Vagina (tissue), 2 donors: ENCODE results near the gene FBXL22. TPM values are rescaled to one million over a fixed set of nuclear protein-coding genes. Genes with fewer than 3 reads are reported as not detected.

Experiments
- DNase-seq, 2 donors: peaks; one replicate each; pipeline ENCODE4 v3.0.0-alpha.2; 2017; ENCODE audit errors: extremely low spot score in 2 of 2
- H3K27ac ChIP-seq: fragments of 200-600 bp; sonication (generic); one replicate; pipeline ENCODE4 v1.5.1; 2019
- H3K27me3 ChIP-seq: fragments of 200-600 bp; sonication (generic); one replicate; pipeline ENCODE4 v1.5.1; 2019
- H3K36me3 ChIP-seq, 2 donors: fragments of 200-600 bp; sonication (generic); one replicate each; pipeline ENCODE4 v1.5.1; 2017 to 2019
- H3K4me1 ChIP-seq: fragments of 200-600 bp; sonication (generic); one replicate; pipeline ENCODE4 v1.5.1; 2019
- H3K4me3 ChIP-seq, 2 donors: fragments of 200-600 bp; sonication (generic); 1 replicate in 1 of 2; 2 replicates in 1 of 2; pipeline ENCODE4 v1.5.1; 2016 to 2019
- H3K9me3 ChIP-seq: fragments of 200-600 bp; sonication (generic); one replicate; pipeline ENCODE4 v1.5.1; 2019
- POLR2A ChIP-seq, 2 donors: fragments of 450-650 bp; IDR thresholded peaks; one replicate each; pipeline ENCODE4 v1.6.1; 2017; ENCODE audit warnings: antibody characterized with exemption in 2 of 2, mild to moderate bottlenecking in 2 of 2, moderate library complexity in 2 of 2
- POLR2AphosphoS5 ChIP-seq, 2 donors: sonication (generic); formaldehyde crosslinking; IDR thresholded peaks; one replicate each; pipeline ENCODE4 v1.9.0; 2017; ENCODE audit warnings: antibody characterized with exemption in 2 of 2, mild to moderate bottlenecking in 2 of 2, low read depth in 1 of 2; ENCODE audit not compliant: insufficient read depth in 1 of 2
- intact Hi-C: fragments of 100-400 bp; cut with DNase I; formaldehyde crosslinking; loops from one replicate; pipeline ENCODE4 v1.15.1; 2023
- total RNA-seq: library from RNA; depleted of rRNA; stranded (reverse); fragments of >200 nt; gene quantifications from one replicate; pipeline ENCODE4 v1.2.3, GENCODE V29; 2016
- TF ChIP-seq, protein P1 (sequence below), 3 experiments: fragments of 450-650 bp in 2 of 3; fragments of 200-600 bp in 1 of 3; sonication (generic) in 1 of 3; IDR thresholded peaks; one replicate each; pipeline ENCODE4 v1.5.1; 2017 to 2019; ENCODE audit warnings: antibody characterized with exemption in 3 of 3, mild to moderate bottlenecking in 2 of 3, moderate library complexity in 2 of 3

FBXL22 gene
- total RNA-seq, 1 donor from 2014 or later: 10.1 TPM

DNA sequence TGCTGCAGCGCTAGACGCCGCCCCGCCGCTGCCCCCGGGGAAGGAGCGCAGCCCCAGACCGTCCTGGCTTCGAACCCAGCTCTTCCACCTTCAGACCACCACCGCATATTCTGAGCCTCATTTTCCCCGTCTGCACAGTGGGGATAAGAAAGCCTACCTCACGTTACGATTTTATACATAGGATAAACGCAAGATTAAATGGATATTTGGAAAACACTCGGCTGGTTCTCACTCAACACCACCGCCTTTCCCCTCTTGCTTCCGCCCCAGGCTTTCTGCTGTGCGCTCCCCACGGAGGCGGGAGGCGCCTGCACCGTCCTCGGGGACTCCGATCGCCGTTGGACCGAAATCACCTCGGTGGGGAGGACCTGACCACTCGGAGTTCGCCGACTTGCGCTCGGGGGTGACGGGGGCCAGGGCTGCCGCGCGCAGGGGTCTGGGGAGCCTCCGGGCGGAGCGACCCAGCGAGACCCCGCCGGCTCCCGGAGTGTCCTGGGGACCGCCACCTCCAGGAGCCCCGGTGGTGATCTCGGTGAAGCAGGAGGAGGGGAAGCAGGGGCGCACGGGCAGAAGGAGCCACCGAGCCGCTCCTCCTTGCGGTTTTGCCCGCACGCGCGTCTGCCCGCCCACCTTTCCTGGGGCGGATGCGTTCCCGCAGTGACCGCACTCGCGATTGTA lies 4.0 kb downstream of the FBXL22 start:
- no peaks in the 10 kb centered on the region for H3K36me3 ChIP-seq
- H3K27me3 ChIP-seq: no peaks in the 10 kb centered on the region
- peak overlapping the region; percentile 80 to 89 for H3K4me3 ChIP-seq
- intact Hi-C loops: loop anchor here (10.0 kb wide), 1 partner anchor 116 kb away; no protein-coding TSS in a partner anchor
- DNase-seq: no peak
- H3K4me1 ChIP-seq: peaks cover 64% of the 10 kb centered on the region
- H3K27ac ChIP-seq: peak overlapping the region; percentile 77
- no peaks in the 10 kb centered on the region for H3K9me3 ChIP-seq
- peak in 1 of 2 donors; percentile 38 for TF ChIP-seq POLR2AphosphoS5 (IDR thresholded peaks at IDR 0.05; ENCODE audit: insufficient read depth in 1 of 2, low read depth in 1 of 2)
- no peak for TF ChIP-seq POLR2A (IDR thresholded peaks at IDR 0.05)
- TF ChIP-seq, protein P1, sequence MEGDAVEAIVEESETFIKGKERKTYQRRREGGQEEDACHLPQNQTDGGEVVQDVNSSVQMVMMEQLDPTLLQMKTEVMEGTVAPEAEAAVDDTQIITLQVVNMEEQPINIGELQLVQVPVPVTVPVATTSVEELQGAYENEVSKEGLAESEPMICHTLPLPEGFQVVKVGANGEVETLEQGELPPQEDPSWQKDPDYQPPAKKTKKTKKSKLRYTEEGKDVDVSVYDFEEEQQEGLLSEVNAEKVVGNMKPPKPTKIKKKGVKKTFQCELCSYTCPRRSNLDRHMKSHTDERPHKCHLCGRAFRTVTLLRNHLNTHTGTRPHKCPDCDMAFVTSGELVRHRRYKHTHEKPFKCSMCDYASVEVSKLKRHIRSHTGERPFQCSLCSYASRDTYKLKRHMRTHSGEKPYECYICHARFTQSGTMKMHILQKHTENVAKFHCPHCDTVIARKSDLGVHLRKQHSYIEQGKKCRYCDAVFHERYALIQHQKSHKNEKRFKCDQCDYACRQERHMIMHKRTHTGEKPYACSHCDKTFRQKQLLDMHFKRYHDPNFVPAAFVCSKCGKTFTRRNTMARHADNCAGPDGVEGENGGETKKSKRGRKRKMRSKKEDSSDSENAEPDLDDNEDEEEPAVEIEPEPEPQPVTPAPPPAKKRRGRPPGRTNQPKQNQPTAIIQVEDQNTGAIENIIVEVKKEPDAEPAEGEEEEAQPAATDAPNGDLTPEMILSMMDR (IDR thresholded peaks at IDR 0.05): peak in 1 of 3 experiments; percentile 4

DNA sequence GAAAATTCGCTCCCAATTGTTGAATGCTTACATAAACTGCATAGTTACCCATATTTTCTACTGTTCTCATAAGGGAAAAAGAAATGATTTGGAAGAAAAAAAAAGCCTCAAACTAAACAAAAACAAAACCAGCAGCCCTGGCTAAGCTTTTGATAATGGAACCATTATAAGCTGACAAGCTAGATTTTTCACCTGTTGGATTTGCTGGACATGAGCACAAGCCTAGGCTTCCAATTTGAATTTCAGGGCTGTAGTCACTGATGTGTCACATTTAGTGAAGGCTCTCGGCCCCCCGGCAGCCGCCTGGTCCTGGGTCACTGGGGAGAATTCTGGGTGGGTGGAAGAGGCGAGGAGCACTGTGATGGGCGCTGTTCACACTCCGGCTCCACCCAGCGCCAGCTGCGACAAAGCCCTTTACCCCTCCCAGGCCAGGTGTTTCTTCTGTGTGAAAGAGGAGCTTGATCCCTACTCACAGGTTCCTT lies 4.6 kb downstream of the FBXL22 start:
- Histone ChIP-seq H3K36me3 (no peaks in the 10 kb centered on the region), H3K4me3 (peak overlapping the region; percentile 80 to 89), H3K9me3 (no peaks in the 10 kb centered on the region), H3K27ac (peak overlapping the region; percentile 77), H3K4me1 (peaks cover 59% of the 10 kb centered on the region), H3K27me3 (no peaks in the 10 kb centered on the region)
- TF ChIP-seq POLR2AphosphoS5 (IDR thresholded peaks at IDR 0.05; ENCODE audit: insufficient read depth in 1 of 2, low read depth in 1 of 2) (no peak), POLR2A (IDR thresholded peaks at IDR 0.05) (no peak)
- TF ChIP-seq, protein P1 (IDR thresholded peaks at IDR 0.05): no peak
- intact Hi-C loops: loop anchor here (10.0 kb wide), 1 partner anchor 117 kb away; no protein-coding TSS in a partner anchor
- DNase-seq: no peak

DNA sequence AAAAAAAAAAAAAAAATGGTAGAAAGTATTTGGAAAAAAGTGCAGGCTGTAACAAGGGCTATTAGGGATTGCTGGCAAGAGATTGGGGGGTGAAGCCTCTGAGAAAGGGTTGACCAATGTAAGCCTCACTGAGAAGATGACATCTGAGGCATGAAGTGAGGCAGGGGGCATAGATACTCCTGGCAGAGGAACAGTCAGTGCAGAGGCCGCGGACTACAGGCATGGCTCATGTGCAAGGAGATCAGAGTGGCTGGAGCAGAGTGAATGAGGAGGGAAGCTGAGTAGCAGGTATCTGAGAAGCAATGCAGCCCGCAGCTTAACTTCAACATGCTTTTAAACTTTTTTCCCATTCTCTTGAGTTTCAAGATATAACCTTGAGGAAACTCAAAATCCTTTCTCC lies 5.4 kb downstream of the FBXL22 start:
- intact Hi-C loops: loop anchor here (10.0 kb wide), 1 partner anchor 118 kb away; no protein-coding TSS in a partner anchor
- DNase-seq: no peak
- Histone ChIP-seq H3K4me3 (no peak overlapping the region), H3K27me3 (no peaks in the 10 kb centered on the region), H3K36me3 (peaks cover 0 to 2% of the 10 kb centered on the region in 2 donors), H3K9me3 (no peaks in the 10 kb centered on the region), H3K27ac (no peak overlapping the region), H3K4me1 (peaks cover 51% of the 10 kb centered on the region)
- TF ChIP-seq POLR2AphosphoS5 (IDR thresholded peaks at IDR 0.05; ENCODE audit: insufficient read depth in 1 of 2, low read depth in 1 of 2): no peak
- TF ChIP-seq, protein P1 (IDR thresholded peaks at IDR 0.05): no peak
- no peak for TF ChIP-seq POLR2A (IDR thresholded peaks at IDR 0.05)

DNA sequence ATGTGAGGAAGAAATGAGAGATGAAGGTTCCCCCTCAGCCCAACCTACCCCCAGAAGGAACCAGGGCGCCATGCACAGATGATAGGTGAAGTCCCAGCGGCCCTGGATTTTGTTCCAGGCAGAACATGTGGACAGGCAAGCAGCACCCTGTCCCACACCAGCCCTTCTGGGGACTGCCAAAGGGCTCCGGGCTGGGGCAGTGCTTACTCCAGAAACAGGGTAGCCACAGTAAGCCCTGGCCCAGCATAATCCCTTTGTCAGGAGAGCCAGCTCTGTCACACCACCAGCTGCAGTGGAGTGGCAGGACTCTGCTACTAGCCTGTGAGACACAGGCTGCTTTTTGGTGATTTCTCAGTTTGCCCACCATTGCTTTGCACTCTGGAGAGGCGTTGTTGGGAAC lies 6.3 kb downstream of the FBXL22 start:
- no peaks in the 10 kb centered on the region for H3K27me3 ChIP-seq
- TF ChIP-seq POLR2A (IDR thresholded peaks at IDR 0.05): no peak
- H3K4me3 ChIP-seq: no peak overlapping the region
- intact Hi-C loops: loop anchor here (10.0 kb wide), 1 partner anchor 119 kb away; no protein-coding TSS in a partner anchor
- peaks cover 0 to 11% of the 10 kb centered on the region in 2 donors for H3K36me3 ChIP-seq
- no peaks in the 10 kb centered on the region for H3K9me3 ChIP-seq
- H3K27ac ChIP-seq: no peak overlapping the region
- peaks cover 41% of the 10 kb centered on the region for H3K4me1 ChIP-seq
- no peak for DNase-seq

DNA sequence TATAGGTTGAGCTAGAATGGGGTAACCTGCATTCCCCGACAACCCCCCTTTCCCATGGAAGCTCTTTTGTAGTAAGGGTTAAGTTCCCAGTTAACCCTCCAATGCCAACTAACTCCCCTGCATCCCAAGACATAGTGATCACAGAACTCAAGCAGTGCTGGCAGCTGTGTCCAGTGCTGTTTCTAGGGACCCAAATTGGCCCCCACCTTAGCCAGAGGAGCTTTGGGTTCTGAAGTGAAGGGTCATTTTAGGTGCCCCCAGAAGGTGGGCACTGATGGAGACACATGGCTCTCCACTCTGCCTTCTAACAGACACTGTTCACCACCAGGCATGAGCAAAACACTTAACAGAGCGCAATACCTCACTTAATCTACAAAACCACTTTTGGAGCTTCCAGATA lies 7.1 kb downstream of the FBXL22 start:
- H3K4me1 ChIP-seq: peaks cover 34% of the 10 kb centered on the region
- no peaks in the 10 kb centered on the region for H3K27me3 ChIP-seq
- no peak overlapping the region for H3K4me3 ChIP-seq
- peaks cover 0 to 19% of the 10 kb centered on the region in 2 donors for H3K36me3 ChIP-seq
- no peak overlapping the region for H3K27ac ChIP-seq
- DNase-seq: no peak
- TF ChIP-seq POLR2A (IDR thresholded peaks at IDR 0.05) (no peak), POLR2AphosphoS5 (IDR thresholded peaks at IDR 0.05; ENCODE audit: insufficient read depth in 1 of 2, low read depth in 1 of 2) (no peak)
- TF ChIP-seq, protein P1 (IDR thresholded peaks at IDR 0.05): no peak
- intact Hi-C loops: loop anchor here (10.0 kb wide), 1 partner anchor 119 kb away; no protein-coding TSS in a partner anchor
- no peaks in the 10 kb centered on the region for H3K9me3 ChIP-seq
